GM12892 (cell line): ENCODE measurements around the gene HNRNPK.

Experiments used
- POLR2A ChIP-seq: IDR thresholded peaks from 2 replicates; pipeline ENCODE4 v1.6.1; 2011; ENCODE audit warnings: low read depth, low read length, control low read depth
- POLR2AphosphoS5 ChIP-seq: IDR thresholded peaks from 2 replicates; pipeline ENCODE4 v1.6.1; 2011; ENCODE audit warnings: low read depth, low read length, control low read depth
- TAF1 ChIP-seq: IDR thresholded peaks from 2 replicates; pipeline ENCODE4 v1.6.1; 2011; ENCODE audit warnings: low read depth, mild to moderate bottlenecking, control low read depth, low read length, borderline replicate concordance

- TF ChIP-seq POLR2A (no peak), POLR2AphosphoS5 (no peak), TAF1 (no peak)
Observed at GRCh38 chr9:83935276-83935935, 44.6 kb downstream of the HNRNPK start.
